Measurements from ENCODE around the gene TDO2.
"Not testable (repeated sequence)": the region's sequence is repeated elsewhere in the genome, so short reads cannot be mapped to it uniquely, and the experiment has no call there.

The TDO2 gene

GRCh38 chr4:155914782-155915181, 11.3 kb downstream of the TDO2 start:
- DNase-seq (ENCODE audit: low read depth) = no peak
- TF ChIP-seq CTCF (IDR thresholded peaks at IDR 0.05; ENCODE audit: low read depth, low read length, missing control alignments) = no peak
- H3K4me3 ChIP-seq (ENCODE audit: low read depth, low read length) = no peak overlapping the region

DNA sequence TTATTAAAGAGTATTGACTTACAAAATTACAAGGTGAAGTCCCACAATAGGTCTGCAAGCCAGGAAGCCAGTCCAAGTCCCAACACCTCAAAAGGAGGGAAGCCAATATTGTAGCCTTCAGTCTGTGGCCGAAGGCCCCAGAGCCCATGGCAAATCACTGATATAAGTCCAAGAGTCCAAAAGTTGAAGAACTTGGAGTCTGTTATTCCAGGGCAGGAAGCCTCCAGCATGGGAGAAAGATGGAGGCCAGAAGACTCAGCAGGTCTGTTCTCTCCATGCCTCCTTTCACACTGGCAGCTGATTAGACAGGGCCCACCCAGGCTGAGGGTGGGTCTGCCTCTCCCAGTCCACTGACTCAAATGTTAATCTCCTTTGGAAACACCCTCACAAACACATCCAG, 18.1 kb downstream of the TDO2 start:
- DNase-seq (ENCODE audit: low read depth) = no peak
- no peak for TF ChIP-seq CTCF (IDR thresholded peaks at IDR 0.05; ENCODE audit: low read depth, low read length, missing control alignments)
- no peak overlapping the region for H3K4me3 ChIP-seq (ENCODE audit: low read depth, low read length)

- DNase-seq (ENCODE audit: low read depth) = no peak
- no peak for TF ChIP-seq CTCF (IDR thresholded peaks at IDR 0.05; ENCODE audit: low read depth, low read length, missing control alignments)
- no peak overlapping the region for H3K4me3 ChIP-seq (ENCODE audit: low read depth, low read length)
Observed at GRCh38 chr4:155924637-155925036, 21.1 kb downstream of the TDO2 start.

DNA sequence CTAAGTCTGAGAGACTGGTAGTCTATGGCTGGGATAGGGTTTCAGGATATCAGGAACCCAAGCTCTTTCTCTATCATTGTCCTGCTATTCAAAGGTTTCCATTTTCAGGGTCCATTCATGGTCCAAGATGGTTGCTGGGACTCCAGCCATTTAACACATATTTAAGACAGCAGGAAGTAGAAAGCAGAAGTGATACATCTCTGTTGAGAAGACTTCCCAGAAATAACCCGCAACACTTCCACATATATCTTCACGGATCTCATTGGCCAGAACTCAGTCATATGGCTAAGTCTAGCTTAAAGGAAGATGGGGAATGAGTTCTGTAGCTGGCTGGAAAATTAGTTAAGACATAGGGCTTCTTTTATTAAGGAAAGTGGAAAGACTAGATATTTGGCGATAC, 26.3 kb downstream of the TDO2 start:
- TF ChIP-seq CTCF (IDR thresholded peaks at IDR 0.05; ENCODE audit: low read depth, low read length, missing control alignments) = no peak
- H3K4me3 ChIP-seq (ENCODE audit: low read depth, low read length) = no peak overlapping the region
- no peak for DNase-seq (ENCODE audit: low read depth)

GRCh38 chr4:155930330-155930729, 26.8 kb downstream of the TDO2 start:
- DNase-seq (ENCODE audit: low read depth) = no peak

DNA sequence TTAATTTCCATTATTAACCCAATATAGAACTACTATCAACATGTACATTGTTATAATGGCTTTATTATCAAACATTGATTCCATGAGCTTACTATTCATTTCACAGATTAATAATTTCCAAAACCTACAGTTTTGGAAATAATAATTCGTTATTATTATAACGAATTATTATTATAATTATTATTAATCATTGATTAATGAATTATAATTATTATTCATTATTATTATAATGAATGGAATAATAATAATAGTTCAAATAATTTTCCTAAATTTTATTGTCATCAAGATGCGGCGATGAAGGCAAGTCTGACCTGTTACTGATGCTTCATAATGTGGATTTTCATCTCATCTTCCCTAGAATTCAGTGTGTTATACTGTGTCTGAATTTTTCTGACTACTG, 28.1 kb downstream of the TDO2 start:
- H3K4me3 ChIP-seq (ENCODE audit: low read depth, low read length) = no peak overlapping the region
- no peak for TF ChIP-seq CTCF (IDR thresholded peaks at IDR 0.05; ENCODE audit: low read depth, low read length, missing control alignments)
- DNase-seq (ENCODE audit: low read depth) = no peak

More at GRCh38 chr4:155930330-155930729, 26.8 kb downstream of the TDO2 start:
- H3K4me3 ChIP-seq (ENCODE audit: low read depth, low read length) = no peak overlapping the region
- TF ChIP-seq CTCF (IDR thresholded peaks at IDR 0.05; ENCODE audit: low read depth, low read length, missing control alignments) = no peak

- DNase-seq (ENCODE audit: low read depth) = not testable (repeated sequence)
Observed at GRCh38 chr4:155934634-155935033, 31.1 kb downstream of the TDO2 start.

More at GRCh38 chr4:155934634-155935033, 31.1 kb downstream of the TDO2 start:
- not testable (repeated sequence) for H3K4me3 ChIP-seq (ENCODE audit: low read depth, low read length)

Measured in GM12864 (cell line).